Activated naive CD4-positive, alpha-beta T cell (primary cell): ENCODE results near the gene FGD5.
A peak's percentile ranks its signal among the peaks of the same experiment; 100 is the strongest.
"Not testable (repeated sequence)": the region's sequence is repeated elsewhere in the genome, so short reads cannot be mapped to it uniquely, and the experiment has no call there.

Experiments
- DNase-seq, 4 experiments: peaks; one replicate each; lab custom pipeline; 2025; lab: John Stamatoyannopoulos, UW

FGD5 gene

GRCh38 chr3:14877469-14877868 lies 58.7 kb downstream of the FGD5 start:
- no peak for DNase-seq

GRCh38 chr3:14879211-14879874 lies 60.6 kb downstream of the FGD5 start:
- peak in 2 of 4 experiments; percentile 23 to 38 for DNase-seq

GRCh38 chr3:14880447-14881106 lies 61.8 kb downstream of the FGD5 start:
- DNase-seq, result no peak

- no peak for DNase-seq
These were observed 64.5 kb downstream of the FGD5 start for GRCh38 chr3:14883226-14883625.

GRCh38 chr3:14884665-14885064 lies 65.9 kb downstream of the FGD5 start:
- peak in 2 of 4 experiments; percentile 6 to 21 for DNase-seq

- no peak for DNase-seq
These were observed 66.5 kb downstream of the FGD5 start for GRCh38 chr3:14885307-14885706.

GRCh38 chr3:14886101-14886500 lies 67.3 kb downstream of the FGD5 start:
- DNase-seq, result no peak

GRCh38 chr3:14889205-14889604 lies 70.4 kb downstream of the FGD5 start:
- DNase-seq, result no peak

- no peak for DNase-seq
These were observed 71.2 kb downstream of the FGD5 start for GRCh38 chr3:14889943-14890342.

GRCh38 chr3:14890476-14890875 lies 71.7 kb downstream of the FGD5 start:
- DNase-seq, result no peak

GRCh38 chr3:14891135-14892132 lies 72.7 kb downstream of the FGD5 start:
- no peak for DNase-seq

GRCh38 chr3:14892226-14892625 lies 73.5 kb downstream of the FGD5 start:
- no peak for DNase-seq

- no peak for DNase-seq
These were observed 75.3 kb downstream of the FGD5 start for GRCh38 chr3:14894085-14894484.

GRCh38 chr3:14897266-14897665 lies 78.5 kb downstream of the FGD5 start:
- no peak for DNase-seq

- no peak for DNase-seq
These were observed 80.2 kb downstream of the FGD5 start for GRCh38 chr3:14898929-14899328.

- DNase-seq, result no peak
These were observed 81.3 kb downstream of the FGD5 start for GRCh38 chr3:14899993-14900618.

GRCh38 chr3:14900881-14901873 lies 82.4 kb downstream of the FGD5 start:
- DNase-seq, result no peak

GRCh38 chr3:14902719-14903118 lies 84.0 kb downstream of the FGD5 start:
- DNase-seq, result no peak

- DNase-seq, result not testable (repeated sequence)
These were observed 84.7 kb downstream of the FGD5 start for GRCh38 chr3:14903501-14903900.

GRCh38 chr3:14905055-14905657 lies 86.4 kb downstream of the FGD5 start:
- no peak for DNase-seq
